DND-41 (cell line): Measurements from ENCODE around the gene ITGB1BP1.

Experiments
- CTCF ChIP-seq: IDR thresholded peaks from 2 replicates; pipeline ENCODE4 v1.5.1; 2012; ENCODE audit warnings: borderline replicate concordance, low read length, moderate library complexity, mild to moderate bottlenecking; ENCODE audit not compliant: poor library complexity, severe bottlenecking; ENCODE audit errors: extremely low read depth
- EZH2 ChIP-seq: IDR thresholded peaks from 3 replicates; pipeline ENCODE4 v1.6.1; 2012; ENCODE audit warnings: borderline replicate concordance, low read depth, mild to moderate bottlenecking, moderate library complexity, low read length, inconsistent platforms; ENCODE audit not compliant: severe bottlenecking

GRCh38 chr2:9443526-9443925 lies 20.2 kb upstream of the ITGB1BP1 start:
- TF ChIP-seq CTCF: no peak
- no peak for TF ChIP-seq EZH2
